H1 (cell line): ENCODE data around the gene DCTN2. TPM values are rescaled to one million over a fixed set of nuclear protein-coding genes. Genes with fewer than 3 reads are reported as not detected.

Source experiments
- CTCF ChIA-PET: fragments of 300-600 bp; sonication (Branson Sonifier 250); formaldehyde crosslinking; loops from one replicate; lab custom pipeline; 2021; ENCODE audit not compliant: partially characterized antibody; lab: Charles Lee
- POLR2A ChIA-PET: fragments of 300-600 bp; sonication (Branson Sonifier 250); formaldehyde crosslinking; loops from one replicate; lab custom pipeline; 2021; ENCODE audit warnings: inconsistent platforms; ENCODE audit not compliant: partially characterized antibody; lab: Charles Lee
- DNase-seq, 2 experiments: peaks; one replicate each; pipeline versions ENCODE4 v3.0.0 to v3.0.0-alpha.2; 2010 to 2022; ENCODE audit warnings: low spot score in 2 of 2, low read depth in 1 of 2, mixed read lengths in 1 of 2
- FAIRE-seq: peaks from 2 replicates; lab custom pipeline; 2011; peaks lifted over from hg19 to GRCh38; lab: Jason Lieb, UNC
- H2AFZ ChIP-seq: 2 replicates; pipeline ENCODE4 v1.8.1; 2012; ENCODE audit warnings: low read length, inconsistent platforms
- H2AK5ac ChIP-seq: 2 replicates; pipeline ENCODE4 v1.6.1; 2013; ENCODE audit warnings: low read depth, low read length
- H2BK120ac ChIP-seq: replicated peaks from 2 replicates; pipeline ENCODE3; 2013; ENCODE audit warnings: low read depth, low read length, inconsistent platforms
- H2BK12ac ChIP-seq: 2 replicates; pipeline ENCODE4 v1.6.1; 2013; ENCODE audit warnings: low read depth, low read length
- H2BK15ac ChIP-seq: 2 replicates; pipeline ENCODE4 v1.6.1; 2013; ENCODE audit warnings: low read length
- H2BK20ac ChIP-seq: 2 replicates; pipeline ENCODE4 v1.6.1; 2013; ENCODE audit warnings: low read length
- H2BK5ac ChIP-seq: 2 replicates; pipeline ENCODE4 v1.6.1; 2013; ENCODE audit warnings: low read depth, low read length
- H3K14ac ChIP-seq: 2 replicates; pipeline ENCODE4 v1.6.1; 2013; ENCODE audit warnings: inconsistent platforms; ENCODE audit not compliant: insufficient read length
- H3K18ac ChIP-seq: 2 replicates; pipeline ENCODE4 v1.6.1; 2013; ENCODE audit warnings: low read length; ENCODE audit errors: extremely low read depth
- H3K23ac ChIP-seq: 2 replicates; pipeline ENCODE4 v1.6.1; 2013; ENCODE audit warnings: inconsistent platforms; ENCODE audit not compliant: insufficient read length
- H3K23me2 ChIP-seq: 2 replicates; pipeline ENCODE4 v1.6.1; 2013; ENCODE audit warnings: low read depth, low read length
- H3K27ac ChIP-seq: 2 replicates; pipeline ENCODE4 v1.6.1; 2011; ENCODE audit warnings: low read depth, low read length, inconsistent platforms
- H3K27me3 ChIP-seq, 4 experiments: replicated peaks in 1 of 4; 1 replicate in 1 of 4; 2 replicates in 3 of 4; pipeline versions ENCODE4 v1.6.1 to v1.8.1; 2011 to 2013; ENCODE audit warnings: low read length in 3 of 4, mild to moderate bottlenecking in 3 of 4, inconsistent platforms in 2 of 4, mixed read lengths in 2 of 4, moderate library complexity in 1 of 4; ENCODE audit not compliant: control insufficient read depth in 3 of 4, insufficient read depth in 3 of 4; ENCODE audit errors: extremely low read depth in 1 of 4
- H3K36me3 ChIP-seq, 4 experiments: 2 replicates each; pipeline versions ENCODE4 v1.6.1 to v1.8.1; 2011 to 2013; ENCODE audit warnings: mild to moderate bottlenecking in 4 of 4, low read length in 3 of 4, moderate library complexity in 2 of 4, control low read depth in 1 of 4, inconsistent platforms in 1 of 4; ENCODE audit not compliant: insufficient read depth in 4 of 4, control insufficient read depth in 2 of 4
- H3K4ac ChIP-seq: replicated peaks from 2 replicates; pipeline ENCODE3; 2013; ENCODE audit warnings: low read length, low read depth, mixed read lengths, inconsistent platforms; ENCODE audit not compliant: insufficient read length
- H3K4me1 ChIP-seq, 4 experiments: replicated peaks in 1 of 4; 1 replicate in 1 of 4; 2 replicates in 3 of 4; pipeline versions ENCODE4 v1.6.1 to v1.8.1; 2011 to 2013; ENCODE audit warnings: low read length in 3 of 4, inconsistent platforms in 2 of 4, mixed read lengths in 1 of 4; ENCODE audit not compliant: insufficient read depth in 4 of 4, control insufficient read depth in 3 of 4
- H3K4me2 ChIP-seq, 2 experiments: 2 replicates each; pipeline versions ENCODE4 v1.6.1 to v1.8.1; 2011 to 2013; ENCODE audit warnings: low read depth in 2 of 2, low read length in 2 of 2, control low read depth in 1 of 2, inconsistent platforms in 1 of 2, mild to moderate bottlenecking in 1 of 2; ENCODE audit not compliant: insufficient read depth in 1 of 2
- H3K4me3 ChIP-seq, 4 experiments: fragments of 200-600, 300-600 bp in 1 of 4; sonication (generic), shearing (Covaris generic), sonication (Bioruptor Twin) in 1 of 4; 2 replicates each; pipeline versions ENCODE4 v1.5.1 to v1.8.1; 2011 to 2016; ENCODE audit warnings: low read length in 4 of 4, low read depth in 3 of 4, control low read depth in 2 of 4, inconsistent platforms in 2 of 4, mild to moderate bottlenecking in 2 of 4, mixed read lengths in 1 of 4, moderate library complexity in 1 of 4; ENCODE audit not compliant: insufficient read depth in 2 of 4; ENCODE audit errors: extremely low read depth in 1 of 4
- H3K56ac ChIP-seq: replicated peaks from 2 replicates; pipeline ENCODE3; 2013; ENCODE audit warnings: low read depth, mild to moderate bottlenecking, mixed read lengths, low read length, inconsistent platforms; ENCODE audit not compliant: insufficient read length
- H3K79me1 ChIP-seq: 2 replicates; pipeline ENCODE4 v1.6.1; 2013; ENCODE audit warnings: low read depth, low read length, control low read depth
- H3K79me2 ChIP-seq, 2 experiments: 2 replicates each; pipeline versions ENCODE4 v1.6.1 to v1.8.1; 2012 to 2013; ENCODE audit warnings: low read length in 2 of 2, mild to moderate bottlenecking in 2 of 2, inconsistent platforms in 1 of 2; ENCODE audit not compliant: insufficient read depth in 2 of 2, control insufficient read depth in 1 of 2
- H3K9ac ChIP-seq, 4 experiments: replicated peaks in 1 of 4; 1 replicate in 1 of 4; 2 replicates in 3 of 4; pipeline versions ENCODE4 v1.6.1 to v1.8.1; 2011 to 2013; ENCODE audit warnings: low read depth in 3 of 4, low read length in 3 of 4, control low read depth in 2 of 4, mild to moderate bottlenecking in 2 of 4, moderate library complexity in 2 of 4, inconsistent platforms in 1 of 4; ENCODE audit errors: extremely low read depth in 1 of 4
- H3K9me3 ChIP-seq, 2 experiments: 2 replicates each; pipeline versions ENCODE4 v1.6.1 to v1.8.1; 2012 to 2013; ENCODE audit warnings: mild to moderate bottlenecking in 2 of 2, moderate library complexity in 2 of 2, control low read depth in 1 of 2, inconsistent platforms in 1 of 2, low read depth in 1 of 2, low read length in 1 of 2, mixed read lengths in 1 of 2; ENCODE audit not compliant: insufficient read depth in 2 of 2
- H4K20me1 ChIP-seq, 2 experiments: replicated peaks in 1 of 2; 2 replicates each; pipeline versions ENCODE3 to v1.8.1; 2011 to 2013; ENCODE audit warnings: inconsistent platforms in 2 of 2, low read length in 2 of 2, mild to moderate bottlenecking in 1 of 2; ENCODE audit not compliant: insufficient read depth in 2 of 2, control insufficient read depth in 1 of 2
- H4K5ac ChIP-seq: 2 replicates; pipeline ENCODE4 v1.6.1; 2013; ENCODE audit warnings: low read length, low read depth, mixed read lengths, inconsistent platforms; ENCODE audit not compliant: insufficient read length
- H4K8ac ChIP-seq: 2 replicates; pipeline ENCODE4 v1.8.0; 2013; ENCODE audit warnings: mild to moderate bottlenecking, moderate library complexity, low read length, inconsistent platforms; ENCODE audit not compliant: insufficient read depth; ENCODE audit errors: extremely low read depth
- H4K91ac ChIP-seq: replicated peaks from 2 replicates; pipeline ENCODE3; 2013; ENCODE audit warnings: low read length, mixed read lengths, inconsistent platforms; ENCODE audit not compliant: insufficient read length
- KDM4A ChIP-seq: IDR thresholded peaks from one replicate; pipeline ENCODE4 v1.7.1; 2012; ENCODE audit warnings: low read depth, mild to moderate bottlenecking, moderate library complexity, low read length, inconsistent platforms; ENCODE audit not compliant: severe bottlenecking
- SRF ChIP-seq: IDR thresholded peaks from 2 replicates; pipeline ENCODE4 v1.6.1; 2011; ENCODE audit warnings: mild to moderate bottlenecking, low read depth, low read length, moderate library complexity
- WGBS, 2 experiments: shearing (Covaris generic) in 1 of 2; methylation state at CpG; one replicate each; pipeline versions ENCODE4 v1.1.6 to v1.1.7; 2013 to 2015; ENCODE audit warnings: low lambda C conversion rate in 2 of 2, mixed read lengths in 2 of 2, inconsistent platforms in 1 of 2, low coverage in 1 of 2, missing lambda C conversion rate in 1 of 2; ENCODE audit not compliant: insufficient replicate concordance in 2 of 2, insufficient coverage in 1 of 2, insufficient read length in 1 of 2; ENCODE audit errors: extremely low coverage in 1 of 2, missing lambda C conversion rate in 1 of 2; 5-methylcytosine and 5-hydroxymethylcytosine counted together
- polyA plus RNA-seq, 7 experiments: library from polyadenylated mRNA; depleted of rRNA in 3 of 7; stranded (reverse) in 5 of 7; unstranded in 2 of 7; fragments of >200 nt in 5 of 7; fragments of 200-250 nt in 2 of 7; gene quantifications; 1 replicate in 5 of 7; 2 replicates in 1 of 7; 4 replicates in 1 of 7; pipeline versions ENCODE4 v1.2.1 to v1.2.3, GENCODE V29; 2011 to 2013; ENCODE audit warnings: missing spikeins in 2 of 7, mixed read lengths in 2 of 7
- total RNA-seq: library from RNA; stranded (reverse); fragmentation: NEBNext Ultra II Directional; extraction: Animal tissue kit (Norgen Biotek cat#: 25700); gene quantifications from 2 replicates; pipeline ENCODE4 v1.2.1, GENCODE V29; 2021

DCTN2 gene
- total and polyA plus RNA-seq, 2 of the 8 experiments (the other 6 are each of a cell fraction or from before 2014, with no cell fraction given) = 90.3 to 91.9 TPM

GRCh38 chr12:57541717-57542116 is 5.3 kb downstream of the DCTN2 start:
- 90% methylated on average over 2 of the region's 2 CpGs; no CpG with 5 or more reads in 1 of the 2 experiments for WGBS, 2 experiments
- Histone ChIP-seq H4K91ac (no peak overlapping the region), H2BK12ac (no peak overlapping the region), H3K27me3 (no peaks in the 10 kb centered on the region), H3K4me3 (no peak overlapping the region), H4K5ac (no peak overlapping the region), H3K27ac (no peak overlapping the region), H3K18ac (no peak overlapping the region), H3K9ac (no peak overlapping the region), H2BK5ac (no peak overlapping the region), H3K79me2 (peaks cover 4 to 25% of the 10 kb centered on the region in 2 experiments; a peak in 3 of 4 replicates), H3K36me3 (peaks cover 0 to 9% (median 5%) of the 10 kb centered on the region in 4 experiments; a peak in 6 of 8 replicates), H3K23me2 (peaks cover 6% of the 10 kb centered on the region), H3K4me1 (peaks cover 0 to 9% (median 4%) of the 10 kb centered on the region in 4 experiments; a peak in 5 of 7 replicates), H2AFZ (no peak overlapping the region), H3K14ac (no peak overlapping the region), H3K79me1 (peaks cover 8% of the 10 kb centered on the region; the same call in 1 of the 2 replicates), H2BK20ac (no peak overlapping the region), H3K4ac (no peak overlapping the region), H2AK5ac (no peak overlapping the region), H2BK15ac (no peak overlapping the region), H3K23ac (no peak overlapping the region), H3K56ac (no peak overlapping the region), H4K20me1 (peaks cover 2 to 17% of the 10 kb centered on the region in 2 experiments), H3K9me3 (no peaks in the 10 kb centered on the region), H4K8ac (no peak overlapping the region), H3K4me2 (no peak overlapping the region), H2BK120ac (no peak overlapping the region)
- CTCF ChIA-PET = interaction anchor here (1.0 to 1.9 kb wide), 2 partner anchors 10 to 13 kb away, joined by 4 to 5 read pairs; no protein-coding TSS in a partner anchor
- POLR2A ChIA-PET = interaction anchor here (0.6 to 6.6 kb wide), 4 partner anchors 13 to 55 kb away, joined by 3 to 56 read pairs (median 38); partner anchors contain the start of genes DDIT3 and MBD6
- FAIRE-seq = no peak
- DNase-seq = no peak
- TF ChIP-seq KDM4A (no peak), SRF (no peak)
